Pancreas (tissue), 10 donors: ENCODE measurements around the gene UBE2F. TPM values are rescaled to one million over a fixed set of nuclear protein-coding genes. Genes with fewer than 3 reads are reported as not detected.
"Not testable (repeated sequence)": the region's sequence is repeated elsewhere in the genome, so short reads cannot be mapped to it uniquely, and the experiment has no call there.

Source experiments
- ATAC-seq, 4 donors: fragments of 200-7000 bp; cut with Tn5 transposase; one replicate each; pipeline versions ENCODE4 v1.8.0 to v1.9.1; 2020; ENCODE audit warnings: mild to moderate bottlenecking in 4 of 4, moderate library complexity in 4 of 4
- DNase-seq, 6 donors: peaks; one replicate each; pipeline ENCODE4 v3.0.0-alpha.2; 2020
- FAIRE-seq: peaks from 2 replicates; lab custom pipeline; 2012; peaks lifted over from hg19 to GRCh38; lab: Jason Lieb, UNC
- H3K27ac ChIP-seq, 4 donors: fragments of 200-600 bp; sonication (generic); 1 replicate in 3 of 4; 2 replicates in 1 of 4; pipeline versions ENCODE4 v1.5.0 to v1.8.0; 2020
- H3K27me3 ChIP-seq, 4 donors: fragments of 200-600 bp; one replicate each; pipeline ENCODE4 v1.8.0; 2021
- H3K36me3 ChIP-seq, 3 donors: fragments of 200-600 bp; sonication (generic) in 1 of 3; one replicate each; pipeline versions ENCODE4 v1.5.0 to v1.8.0; 2020 to 2021
- H3K4me1 ChIP-seq, 3 donors: fragments of 200-600 bp; one replicate each; pipeline ENCODE4 v1.8.0; 2021
- H3K4me3 ChIP-seq, 4 donors: fragments of 200-600 bp; sonication (generic) in 2 of 4; one replicate each; pipeline versions ENCODE4 v1.5.0 to v1.8.0; 2020 to 2021
- H3K9me3 ChIP-seq, 4 donors: fragments of 200-600 bp; one replicate each; pipeline ENCODE4 v1.8.0; 2021
- WGBS, 2 donors: extraction: QIAGEN DNeasy Blood & Tissue Kit; methylation state at CpG; one replicate each; pipeline ENCODE4 v1.1.7; 2013; 5-methylcytosine and 5-hydroxymethylcytosine counted together
- intact Hi-C, 3 donors: fragments of 100-400 bp; cut with DNase I; formaldehyde crosslinking; loops; one replicate each; pipeline versions ENCODE4 v1.11.1 to v1.14.2; 2022
- polyA plus RNA-seq, 2 donors: library from polyadenylated mRNA; stranded (reverse); fragments of 200-250 nt; gene quantifications; one replicate each; pipeline ENCODE4 v1.2.3, GENCODE V29; 2013
- total RNA-seq, 6 donors: library from RNA; stranded (reverse); fragmentation: NEBNext Ultra II Directional in 4 of 6; extraction: Animal tissue kit (Norgen Biotek cat#: 25700) in 4 of 6; gene quantifications; one replicate each; pipeline versions ENCODE4 v1.2.1 to v1.2.4, GENCODE V29; 2021 to 2023
- TF ChIP-seq, protein P1 (sequence below), 4 donors: fragments of 200-600 bp; sonication (generic) in 3 of 4; IDR thresholded peaks; one replicate each; pipeline versions ENCODE4 v1.5.0 to v1.8.0; 2021; ENCODE audit warnings: antibody characterized with exemption in 4 of 4
- donor health status: healthy with polysubstance abuse.
- donor health status: DM: no; HTN: no; CAD: no; lungs with moderate emphysema.
- donor health status: DM: no; HTN: no; CAD: no.
- donor health status: control.
- donor health status: control.
- donor health status: Bipolar disorder and iron deficiency.
- donor health status: DM: yes; HTN: yes; CAD: no.
- donor health status: DM: no; HTN: no; CAD: no.
- donor health status: DM: no; HTN: no; CAD: no.
- donor health status: DM: yes; HTN: yes; CAD: no.

The UBE2F gene
- total and polyA plus RNA-seq, 8 donors = 32.4 to 51.7 (median 40.4) TPM

DNA sequence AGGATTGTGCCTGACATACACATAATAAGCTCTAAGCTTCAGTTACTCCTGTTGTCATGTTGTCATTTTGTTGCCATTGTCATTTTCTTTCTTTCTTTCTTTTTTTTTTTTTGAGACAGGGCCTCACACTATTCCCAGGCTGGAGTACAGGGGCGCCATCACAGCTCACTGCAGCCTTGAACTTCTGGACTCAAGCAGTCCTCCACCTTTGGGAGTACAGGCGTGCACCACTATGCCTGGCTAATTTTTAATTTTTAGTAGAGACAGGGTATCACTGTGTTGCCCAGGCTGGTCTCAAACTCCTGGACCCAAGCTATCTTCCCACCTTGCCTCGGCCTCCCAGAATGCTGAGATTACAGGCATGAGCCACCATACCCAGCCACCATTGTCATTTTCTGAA, 63.0 kb downstream of the UBE2F start:
- Histone ChIP-seq H3K27ac (no peak overlapping the region), H3K4me1 (no peaks in the 10 kb centered on the region), H3K9me3 (no peaks in the 10 kb centered on the region), H3K27me3 (no peaks in the 10 kb centered on the region), H3K4me3 (no peak overlapping the region), H3K36me3 (peaks cover 5 to 10% (median 8%) of the 10 kb centered on the region in 3 donors)
- intact Hi-C loops = no loop called here
- FAIRE-seq (no peak), ATAC-seq (no peak), DNase-seq (no peak)
- 92 to 96% methylated on average over 3 of the region's 3 CpGs for WGBS, 2 donors
- TF ChIP-seq, protein P1, sequence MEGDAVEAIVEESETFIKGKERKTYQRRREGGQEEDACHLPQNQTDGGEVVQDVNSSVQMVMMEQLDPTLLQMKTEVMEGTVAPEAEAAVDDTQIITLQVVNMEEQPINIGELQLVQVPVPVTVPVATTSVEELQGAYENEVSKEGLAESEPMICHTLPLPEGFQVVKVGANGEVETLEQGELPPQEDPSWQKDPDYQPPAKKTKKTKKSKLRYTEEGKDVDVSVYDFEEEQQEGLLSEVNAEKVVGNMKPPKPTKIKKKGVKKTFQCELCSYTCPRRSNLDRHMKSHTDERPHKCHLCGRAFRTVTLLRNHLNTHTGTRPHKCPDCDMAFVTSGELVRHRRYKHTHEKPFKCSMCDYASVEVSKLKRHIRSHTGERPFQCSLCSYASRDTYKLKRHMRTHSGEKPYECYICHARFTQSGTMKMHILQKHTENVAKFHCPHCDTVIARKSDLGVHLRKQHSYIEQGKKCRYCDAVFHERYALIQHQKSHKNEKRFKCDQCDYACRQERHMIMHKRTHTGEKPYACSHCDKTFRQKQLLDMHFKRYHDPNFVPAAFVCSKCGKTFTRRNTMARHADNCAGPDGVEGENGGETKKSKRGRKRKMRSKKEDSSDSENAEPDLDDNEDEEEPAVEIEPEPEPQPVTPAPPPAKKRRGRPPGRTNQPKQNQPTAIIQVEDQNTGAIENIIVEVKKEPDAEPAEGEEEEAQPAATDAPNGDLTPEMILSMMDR (IDR thresholded peaks at IDR 0.05) = no peak

DNA sequence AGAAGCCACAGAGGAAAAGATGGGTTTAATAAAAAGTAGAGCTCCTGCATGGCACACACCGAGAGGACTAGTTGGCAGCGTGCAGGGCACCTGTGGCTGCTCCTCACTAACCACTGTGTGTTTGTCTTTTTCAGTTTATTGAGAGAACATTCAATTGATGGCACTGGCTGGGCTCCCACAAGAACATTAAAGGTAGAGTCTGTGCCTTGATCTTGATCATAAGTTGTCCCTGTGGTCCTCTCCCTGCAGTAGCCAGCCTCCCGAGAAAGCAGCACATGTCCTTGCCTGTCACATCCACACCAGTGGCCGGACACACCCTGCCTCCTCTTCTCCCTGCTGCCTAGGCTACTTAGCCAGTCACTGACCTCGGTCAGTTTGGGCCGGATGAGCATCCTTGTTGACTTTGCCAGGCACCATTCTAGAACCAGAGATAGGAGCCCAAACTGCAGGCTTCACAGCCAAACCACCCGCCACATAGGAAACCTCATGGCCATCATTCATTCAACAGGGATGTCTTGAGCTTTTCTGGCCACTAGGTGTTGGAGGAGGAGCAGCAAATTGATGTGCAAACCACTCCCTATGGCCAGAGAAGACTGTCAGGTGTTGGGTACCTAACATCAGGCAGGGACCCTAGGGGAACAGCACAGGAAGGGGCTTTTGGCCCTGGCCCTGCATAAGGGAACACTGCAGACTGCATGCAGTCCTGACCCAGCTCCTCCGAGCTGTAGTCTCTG, 63.8 kb downstream of the UBE2F start:
- no peak overlapping the region for H3K4me3 ChIP-seq
- no peak overlapping the region for H3K27ac ChIP-seq
- H3K9me3 ChIP-seq = no peaks in the 10 kb centered on the region
- H3K27me3 ChIP-seq = no peaks in the 10 kb centered on the region
- DNase-seq = no peak
- H3K36me3 ChIP-seq = peaks cover 5 to 10% (median 8%) of the 10 kb centered on the region in 3 donors
- no peak for FAIRE-seq
- TF ChIP-seq, protein P1 (IDR thresholded peaks at IDR 0.05) = no peak
- intact Hi-C loops = no loop called here
- H3K4me1 ChIP-seq = no peaks in the 10 kb centered on the region
- ATAC-seq = no peak
- WGBS, 2 donors = 86 to 87% methylated on average over 8 of the region's 8 CpGs

DNA sequence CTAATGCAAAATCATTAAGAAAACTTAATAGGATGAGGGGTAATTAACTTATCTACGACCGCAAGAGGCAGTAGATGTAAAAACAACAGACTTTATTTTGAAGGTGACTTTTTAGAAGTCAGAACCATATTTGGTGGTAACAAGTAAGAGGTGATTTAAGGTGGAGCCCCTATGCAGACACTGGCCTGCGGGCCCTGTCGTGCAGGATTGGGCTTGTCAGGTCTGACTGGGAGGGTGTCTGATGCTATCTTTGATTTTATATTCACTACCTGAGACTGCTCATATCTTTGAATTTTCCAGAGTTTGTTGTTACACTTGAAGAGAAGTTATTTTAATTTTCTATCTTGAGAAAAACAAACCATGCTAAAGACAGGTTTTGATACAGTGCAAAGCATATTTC, 64.9 kb downstream of the UBE2F start:
- DNase-seq (no peak), FAIRE-seq (no peak), ATAC-seq (no peak)
- intact Hi-C loops = no loop called here
- 98 to 100% methylated on average over 4 of the region's 4 CpGs for WGBS, 2 donors
- no peaks in the 10 kb centered on the region for H3K9me3 ChIP-seq
- peaks cover 8 to 10% (median 10%) of the 10 kb centered on the region in 3 donors for H3K36me3 ChIP-seq
- no peak overlapping the region for H3K4me3 ChIP-seq
- TF ChIP-seq, protein P1 (IDR thresholded peaks at IDR 0.05) = no peak
- no peaks in the 10 kb centered on the region for H3K27me3 ChIP-seq
- no peak overlapping the region for H3K27ac ChIP-seq
- H3K4me1 ChIP-seq = no peaks in the 10 kb centered on the region

DNA sequence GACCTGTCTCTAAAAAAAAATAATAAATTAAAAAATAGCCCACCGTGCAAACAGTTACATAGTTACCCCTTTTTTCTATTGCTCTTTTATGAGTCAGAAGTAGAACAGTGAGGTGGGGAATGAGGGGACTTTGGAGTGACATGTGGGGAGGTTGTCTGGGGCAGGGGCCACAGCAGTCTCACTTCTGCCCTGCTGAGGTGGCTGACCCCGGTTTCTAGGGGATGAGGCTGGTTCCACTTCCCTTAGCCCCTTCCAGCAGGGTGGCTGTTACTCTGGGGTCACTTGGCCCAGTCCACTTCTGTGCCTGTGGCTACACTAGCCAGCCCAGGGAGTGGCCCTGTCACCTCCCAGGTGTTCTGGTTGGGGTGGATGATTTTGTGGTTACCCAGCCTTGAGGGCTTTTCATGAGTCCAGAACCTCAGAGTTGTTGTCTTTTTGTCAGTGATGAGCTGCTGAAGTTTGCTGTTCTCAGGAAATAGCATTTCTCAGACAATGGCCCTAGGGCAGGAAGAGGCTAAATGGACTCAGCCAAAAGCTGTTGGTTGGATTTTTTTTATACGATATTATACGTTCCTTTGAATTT, 66.0 kb downstream of the UBE2F start:
- ATAC-seq (no peak), DNase-seq (no peak), FAIRE-seq (no peak)
- no peak overlapping the region for H3K27ac ChIP-seq
- H3K4me1 ChIP-seq = no peaks in the 10 kb centered on the region
- H3K9me3 ChIP-seq = no peaks in the 10 kb centered on the region
- intact Hi-C loops = no loop called here
- H3K27me3 ChIP-seq = no peaks in the 10 kb centered on the region
- no peak overlapping the region for H3K4me3 ChIP-seq
- peaks cover 10 to 19% (median 14%) of the 10 kb centered on the region in 3 donors for H3K36me3 ChIP-seq
- 53 to 80% methylated on average over 4 of the region's 4 CpGs for WGBS, 2 donors
- TF ChIP-seq, protein P1 (IDR thresholded peaks at IDR 0.05) = no peak

DNA sequence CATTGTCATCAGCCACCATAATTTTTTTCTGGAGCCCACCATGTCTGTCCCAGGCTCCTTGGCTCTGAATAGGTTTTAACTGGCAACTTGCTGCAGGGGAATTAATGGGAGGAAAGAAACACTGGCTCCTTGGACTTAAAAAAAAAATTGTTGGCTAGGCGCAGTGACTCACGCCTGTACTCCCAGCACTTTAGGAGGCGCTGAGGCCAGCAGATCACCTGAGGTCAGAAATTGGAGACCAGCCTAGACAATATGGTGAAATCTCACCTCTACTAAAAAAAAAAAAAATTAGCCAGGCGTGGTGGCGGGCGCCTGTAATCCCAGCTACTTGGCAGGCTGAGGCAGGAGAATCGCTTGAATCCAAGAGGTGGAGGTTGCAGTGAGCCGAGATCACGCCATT, 67.2 kb downstream of the UBE2F start:
- DNase-seq, H3K4me3 ChIP-seq, H3K9me3 ChIP-seq, FAIRE-seq, H3K27me3 ChIP-seq, H3K4me1 ChIP-seq, H3K27ac ChIP-seq, intact Hi-C loops: not testable (repeated sequence)
- WGBS, 2 donors = 97 to 98% methylated on average over 9 of the region's 9 CpGs
- H3K36me3 ChIP-seq = peaks cover 10 to 24% (median 14%) of the 10 kb centered on the region in 3 donors
- peak in 1 of 4 donors; percentile 18 for ATAC-seq
